ENCODE data around the gene GET3. TPM values are rescaled to one million over a fixed set of nuclear protein-coding genes. Genes with fewer than 3 reads are reported as not detected.
A peak's percentile ranks its signal among the peaks of the same experiment; 100 is the strongest.

GET3 gene
- total RNA-seq, 3 donors from 2014 or later (not counting 1 experiment from before 2014, with no cell fraction given), result 42.2 to 51.3 (median 44.2) TPM

DNA sequence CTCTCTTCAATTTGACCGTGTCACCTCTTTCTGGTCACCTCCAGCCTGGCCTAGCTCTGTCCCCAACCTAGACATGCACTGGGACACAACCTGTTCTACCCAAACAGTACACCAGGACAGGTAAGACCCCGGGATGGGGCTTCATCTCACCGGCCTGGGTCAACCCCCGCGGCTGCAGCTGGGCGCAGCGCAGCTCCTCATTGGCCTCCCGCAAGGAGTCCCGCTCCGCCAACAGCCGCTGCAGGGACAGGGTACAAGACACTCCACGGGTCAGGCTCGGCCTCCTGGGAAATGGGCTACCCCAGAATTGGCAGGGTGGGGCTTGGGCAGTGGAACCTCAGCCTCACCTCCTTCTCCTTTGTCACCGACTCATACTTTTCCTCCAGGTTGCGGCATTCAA is 30.4 kb downstream of the GET3 start:
- no peak for DNase-seq

GRCh38 chr19:12769689-12770088 is 32.4 kb downstream of the GET3 start:
- TF ChIP-seq CTCF (IDR thresholded peaks at IDR 0.05), result no peak
- DNase-seq (peak in 1 of 2 donors; percentile 78), ATAC-seq (no peak)
- Mint-ChIP-seq H3K9me3 (no peaks in the 10 kb centered on the region), H3K27ac (no peak overlapping the region), H3K4me3 (no peak overlapping the region), H3K36me3 (no peaks in the 10 kb centered on the region), H3K27me3 (ENCODE audit: low read depth in 2 of 2) (no peaks in the 10 kb centered on the region), H3K4me1 (peaks cover 0 to 9% of the 10 kb centered on the region in 2 donors)
- Histone ChIP-seq H3K27ac (ENCODE audit: low read length) (no peak overlapping the region), H3K9me3 (ENCODE audit: control insufficient read depth, insufficient read depth, low read length) (no peaks in the 10 kb centered on the region), H3K4me1 (ENCODE audit: control insufficient read depth, insufficient read depth, low read length) (peaks cover 7% of the 10 kb centered on the region), H3K4me3 (ENCODE audit: low read length) (no peak overlapping the region), H3K27me3 (ENCODE audit: control insufficient read depth, insufficient read depth, low read length) (no peaks in the 10 kb centered on the region), H3K36me3 (ENCODE audit: control insufficient read depth, insufficient read depth, low read length) (no peaks in the 10 kb centered on the region)
- WGBS (ENCODE audit: insufficient coverage), result 73% methylated on average over 37 of the region's 37 CpGs
- intact Hi-C loops (cut with micrococcal nuclease), result no loop called here

More for the DNA sequence above, 30.4 kb downstream of the GET3 start:
- Histone ChIP-seq H3K36me3 (ENCODE audit: control insufficient read depth, insufficient read depth, low read length) (no peaks in the 10 kb centered on the region), H3K4me1 (ENCODE audit: control insufficient read depth, insufficient read depth, low read length) (peaks cover 6% of the 10 kb centered on the region), H3K27me3 (ENCODE audit: control insufficient read depth, insufficient read depth, low read length) (no peaks in the 10 kb centered on the region), H3K27ac (ENCODE audit: low read length) (no peak overlapping the region), H3K9me3 (ENCODE audit: control insufficient read depth, insufficient read depth, low read length) (no peaks in the 10 kb centered on the region), H3K4me3 (ENCODE audit: low read length) (no peak overlapping the region)
- Mint-ChIP-seq H3K27ac (no peak overlapping the region), H3K4me1 (peaks cover 0 to 6% of the 10 kb centered on the region in 2 donors), H3K36me3 (no peaks in the 10 kb centered on the region), H3K4me3 (no peak overlapping the region), H3K9me3 (no peaks in the 10 kb centered on the region), H3K27me3 (ENCODE audit: low read depth in 2 of 2) (no peaks in the 10 kb centered on the region)
- 94% methylated on average over 15 of the region's 15 CpGs for WGBS (ENCODE audit: insufficient coverage)
- no peak for ATAC-seq
- intact Hi-C loops (cut with micrococcal nuclease), result no loop called here
- TF ChIP-seq CTCF (IDR thresholded peaks at IDR 0.05), result no peak

DNA sequence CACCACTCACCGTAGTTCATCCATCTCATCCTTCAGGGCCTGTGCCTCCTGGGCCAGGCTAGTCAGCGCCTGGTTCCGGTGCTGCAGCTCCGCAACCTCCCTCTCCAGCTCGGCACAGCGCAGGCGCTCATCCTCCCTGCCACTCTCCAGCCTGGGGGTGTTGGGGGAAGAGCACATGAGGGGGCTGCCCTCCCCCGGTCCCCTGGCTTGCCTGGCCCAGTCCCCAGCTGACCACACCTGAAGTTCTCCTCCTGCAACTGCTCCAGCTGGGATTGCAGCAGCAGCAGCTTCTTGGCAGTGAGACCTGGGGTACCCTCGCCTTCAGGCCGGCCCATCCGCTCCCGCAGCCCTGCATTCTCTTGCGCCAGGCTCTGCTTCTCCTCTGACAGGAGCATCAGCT is 33.6 kb downstream of the GET3 start:
- 98% methylated on average over 10 of the region's 13 CpGs for WGBS (ENCODE audit: insufficient coverage)
- no peak for DNase-seq
- Histone ChIP-seq H3K27me3 (ENCODE audit: control insufficient read depth, insufficient read depth, low read length) (no peaks in the 10 kb centered on the region), H3K4me3 (ENCODE audit: low read length) (no peak overlapping the region), H3K36me3 (ENCODE audit: control insufficient read depth, insufficient read depth, low read length) (no peaks in the 10 kb centered on the region), H3K27ac (ENCODE audit: low read length) (no peak overlapping the region), H3K9me3 (ENCODE audit: control insufficient read depth, insufficient read depth, low read length) (no peaks in the 10 kb centered on the region), H3K4me1 (ENCODE audit: control insufficient read depth, insufficient read depth, low read length) (peaks cover 11% of the 10 kb centered on the region)
- no peak for ATAC-seq
- no peak for TF ChIP-seq CTCF (IDR thresholded peaks at IDR 0.05)
- Mint-ChIP-seq H3K9me3 (no peaks in the 10 kb centered on the region), H3K36me3 (no peaks in the 10 kb centered on the region), H3K4me3 (no peak overlapping the region), H3K27ac (no peak overlapping the region), H3K4me1 (peaks cover 0 to 10% of the 10 kb centered on the region in 2 donors), H3K27me3 (ENCODE audit: low read depth in 2 of 2) (no peaks in the 10 kb centered on the region)
- intact Hi-C loops (cut with micrococcal nuclease), result no loop called here

GRCh38 chr19:12772323-12772722 is 35.0 kb downstream of the GET3 start:
- intact Hi-C loops (cut with micrococcal nuclease), result no loop called here
- WGBS (ENCODE audit: insufficient coverage), result 86% methylated on average over 4 of the region's 4 CpGs
- no peak overlapping the region for H3K4me3 Mint-ChIP-seq
- Histone ChIP-seq H3K4me1 (ENCODE audit: control insufficient read depth, insufficient read depth, low read length) (peaks cover 16% of the 10 kb centered on the region), H3K27ac (ENCODE audit: low read length) (no peak overlapping the region), H3K36me3 (ENCODE audit: control insufficient read depth, insufficient read depth, low read length) (no peaks in the 10 kb centered on the region), H3K9me3 (ENCODE audit: control insufficient read depth, insufficient read depth, low read length) (no peaks in the 10 kb centered on the region), H3K4me3 (ENCODE audit: low read length) (no peak overlapping the region), H3K27me3 (ENCODE audit: control insufficient read depth, insufficient read depth, low read length) (no peaks in the 10 kb centered on the region)
- DNase-seq (no peak), ATAC-seq (no peak)
- H3K27me3 Mint-ChIP-seq (ENCODE audit: low read depth in 2 of 2), result no peaks in the 10 kb centered on the region
- H3K27ac Mint-ChIP-seq, result no peak overlapping the region
- peaks cover under 1 to 8% of the 10 kb centered on the region in 2 donors for H3K4me1 Mint-ChIP-seq
- H3K9me3 Mint-ChIP-seq, result no peaks in the 10 kb centered on the region
- H3K36me3 Mint-ChIP-seq, result no peaks in the 10 kb centered on the region
- no peak for TF ChIP-seq CTCF (IDR thresholded peaks at IDR 0.05)

All from natural killer cell (primary cell).